Kidney epithelial cell (primary cell): ENCODE results near the gene RNF214. TPM values are rescaled to one million over a fixed set of nuclear protein-coding genes. Genes with fewer than 3 reads are reported as not detected.

Source experiments
- DNase-seq: peaks from one replicate; pipeline ENCODE4 v3.0.0-alpha.2; 2010; ENCODE audit warnings: low read depth
- H3K27me3 ChIP-seq: 2 replicates; pipeline ENCODE4 v1.6.0; 2011; ENCODE audit warnings: low read length; ENCODE audit not compliant: control insufficient read depth, insufficient read depth
- H3K36me3 ChIP-seq: 2 replicates; pipeline ENCODE4 v1.5.1; 2011; ENCODE audit warnings: low read length; ENCODE audit not compliant: control insufficient read depth, insufficient read depth
- H3K4me3 ChIP-seq: 2 replicates; pipeline ENCODE4 v1.5.1; 2011; ENCODE audit warnings: low read depth, mild to moderate bottlenecking, control low read depth, low read length
- CTCF ChIP-seq: IDR thresholded peaks from 2 replicates; pipeline ENCODE4 v1.5.1; 2011; ENCODE audit warnings: mild to moderate bottlenecking, moderate library complexity, low read length, control low read depth, inconsistent platforms; ENCODE audit not compliant: insufficient read depth, poor library complexity, severe bottlenecking
- total RNA-seq: library from RNA; depleted of rRNA; stranded (reverse); fragments of >200 nt; gene quantifications from 2 replicates; pipeline ENCODE4 v1.2.3, GENCODE V29; 2015

The RNF214 gene
- total RNA-seq, 1 donor from 2014 or later: 11.7 TPM

GRCh38 chr11:117328375-117329010, 96.0 kb downstream of the RNF214 start:
- Histone ChIP-seq H3K4me3 (peak overlapping the region; percentile 69), H3K36me3 (no peaks in the 10 kb centered on the region), H3K27me3 (no peaks in the 10 kb centered on the region)
- DNase-seq: no peak
- no peak for TF ChIP-seq CTCF

DNA sequence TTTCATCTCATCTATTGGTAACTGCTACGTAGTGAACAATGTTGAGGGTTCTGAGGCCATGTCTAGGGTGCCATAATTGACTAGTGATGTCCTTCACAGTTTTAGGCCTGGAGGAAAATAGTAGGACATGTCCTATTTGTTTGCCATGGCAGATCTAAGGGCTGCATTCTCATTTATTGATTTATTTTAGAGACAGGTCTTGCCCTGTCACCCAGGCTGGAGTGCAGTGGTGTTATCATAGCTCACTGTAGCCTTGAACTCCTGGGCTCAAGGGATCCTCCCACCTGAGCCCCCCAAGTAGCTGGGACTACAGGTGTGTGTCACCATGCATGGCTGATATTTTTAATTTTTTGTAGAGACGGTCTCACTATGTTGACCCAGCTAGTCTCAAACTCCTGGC, 100.4 kb downstream of the RNF214 start:
- TF ChIP-seq CTCF: no peak
- Histone ChIP-seq H3K27me3 (no peaks in the 10 kb centered on the region), H3K36me3 (no peaks in the 10 kb centered on the region), H3K4me3 (no peak overlapping the region)
- no peak for DNase-seq

- TF ChIP-seq CTCF: no peak
- H3K27me3 ChIP-seq: no peaks in the 10 kb centered on the region
- no peak overlapping the region for H3K4me3 ChIP-seq
- H3K36me3 ChIP-seq: no peaks in the 10 kb centered on the region
- DNase-seq: no peak
Measured at GRCh38 chr11:117333917-117334316, 101.4 kb downstream of the RNF214 start.

DNA sequence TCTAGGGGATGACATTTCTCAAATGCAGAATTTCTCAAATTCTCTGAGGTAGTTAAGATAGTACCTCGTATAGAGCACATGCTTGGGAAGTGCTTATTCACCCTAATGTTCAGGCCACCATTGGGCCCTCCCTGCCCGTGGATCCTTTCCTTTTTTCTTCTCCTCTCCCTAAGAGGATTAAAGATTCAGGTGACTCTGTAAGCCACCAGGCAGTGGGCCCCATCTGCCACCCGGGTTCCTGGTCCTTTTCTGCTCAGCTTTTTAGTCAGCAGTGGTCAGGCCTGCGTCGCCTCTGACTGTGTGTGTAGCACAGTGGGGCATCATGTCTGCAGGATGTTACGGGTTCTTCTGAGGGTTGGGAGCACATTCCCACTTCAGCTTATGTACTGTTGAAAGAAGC, 102.4 kb downstream of the RNF214 start:
- no peak for DNase-seq
- Histone ChIP-seq H3K27me3 (no peaks in the 10 kb centered on the region), H3K4me3 (no peak overlapping the region), H3K36me3 (no peaks in the 10 kb centered on the region)
- no peak for TF ChIP-seq CTCF

- H3K36me3 ChIP-seq: no peaks in the 10 kb centered on the region
- no peak overlapping the region for H3K4me3 ChIP-seq
- TF ChIP-seq CTCF: no peak
- no peaks in the 10 kb centered on the region for H3K27me3 ChIP-seq
- no peak for DNase-seq
Measured at GRCh38 chr11:117335399-117335798, 102.9 kb downstream of the RNF214 start.

Other genes with a start within 250 kb of the RNF214 start
- gene SIK3, start 134.2 kb upstream of the RNF214 start, total RNA-seq: 12.9 and 16.5 TPM in 2 replicates
- gene PAFAH1B2, start 88.4 kb upstream of the RNF214 start, total RNA-seq: 104 and 116 TPM in 2 replicates
- gene SIDT2, start 53.9 kb upstream of the RNF214 start, total RNA-seq: 12.9 and 14.6 TPM in 2 replicates
- 1,785 and 1,816 TPM in 2 replicates for gene TAGLN, start 33.3 kb upstream of the RNF214 start, total RNA-seq
- gene PCSK7, start 598 bp upstream of the RNF214 start, total RNA-seq: 38.3 and 51.8 TPM in 2 replicates
- 4.9 and 5.9 TPM in 2 replicates for gene BACE1-AS, start 58.7 kb downstream of the RNF214 start, total RNA-seq
- 13.6 and 17.2 TPM in 2 replicates for gene BACE1, start 83.6 kb downstream of the RNF214 start, total RNA-seq
- 27.5 and 28.8 TPM in 2 replicates for gene CEP164, start 95.2 kb downstream of the RNF214 start, total RNA-seq